Colonic mucosa (tissue), 4 donors: ENCODE results near the gene NGFR. TPM values are rescaled to one million over a fixed set of nuclear protein-coding genes. Genes with fewer than 3 reads are reported as not detected.

Experiments
- DNase-seq: peaks from one replicate; pipeline ENCODE4 v3.0.0-alpha.2; 2020
- H3K27ac ChIP-seq: fragments of 200-600 bp; one replicate; pipeline ENCODE4 v1.8.0; 2021
- H3K27me3 ChIP-seq: fragments of 200-600 bp; one replicate; pipeline ENCODE4 v1.8.0; 2021
- H3K36me3 ChIP-seq: fragments of 200-600 bp; one replicate; pipeline ENCODE4 v1.8.0; 2021
- H3K4me1 ChIP-seq: fragments of 200-600 bp; one replicate; pipeline ENCODE4 v1.8.0; 2021; ENCODE audit warnings: mild to moderate bottlenecking
- H3K4me3 ChIP-seq: fragments of 200-600 bp; one replicate; pipeline ENCODE4 v1.8.0; 2021
- H3K9ac ChIP-seq, 2 donors: one replicate each; pipeline ENCODE4 v1.7.0; 2013; ENCODE audit warnings: control low read depth in 2 of 2, low read depth in 2 of 2, low read length in 2 of 2
- H3K9me3 ChIP-seq: fragments of 200-600 bp; one replicate; pipeline ENCODE4 v1.8.0; 2021
- CTCF ChIP-seq: fragments of 200-600 bp; IDR thresholded peaks from one replicate; pipeline ENCODE4 v1.8.0; 2022; ENCODE audit warnings: antibody characterized with exemption, mild to moderate bottlenecking
- intact Hi-C: fragments of 100-400 bp; cut with DNase I; formaldehyde crosslinking; loops from one replicate; pipeline ENCODE4 v1.14.1; 2022
- total RNA-seq, 2 donors: library from RNA; stranded (reverse); fragmentation: NEBNext Ultra II Directional in 1 of 2; extraction: Animal tissue kit (Norgen Biotek cat#: 25700) in 1 of 2; gene quantifications; one replicate each; pipeline ENCODE4 v1.2.1, GENCODE V29; 2021
- donor health status: healthy.
- donor health status: DM: no; HTN: no; CAD: no.
- donor health status: DM: no; HTN: no; CAD: no.

Gene NGFR
- total RNA-seq, 2 donors from 2014 or later = 0.49 to 2.7 TPM

GRCh38 chr17:49452201-49452600 lies 42.9 kb upstream of the NGFR start:
- Histone ChIP-seq H3K4me3 (no peak overlapping the region), H3K27ac (no peak overlapping the region), H3K36me3 (no peaks in the 10 kb centered on the region), H3K4me1 (no peaks in the 10 kb centered on the region), H3K9ac (no peak overlapping the region), H3K9me3 (no peaks in the 10 kb centered on the region), H3K27me3 (peaks cover 3% of the 10 kb centered on the region)
- intact Hi-C loops = no loop called here
- no peak for DNase-seq
- no peak for TF ChIP-seq CTCF

- Histone ChIP-seq H3K36me3 (no peaks in the 10 kb centered on the region), H3K9me3 (no peaks in the 10 kb centered on the region), H3K4me3 (no peak overlapping the region), H3K4me1 (no peaks in the 10 kb centered on the region), H3K27me3 (peaks cover 3% of the 10 kb centered on the region), H3K9ac (no peak overlapping the region), H3K27ac (no peak overlapping the region)
- no peak for DNase-seq
- TF ChIP-seq CTCF = no peak
- intact Hi-C loops = no loop called here
Observed at GRCh38 chr17:49452661-49453060, 42.4 kb upstream of the NGFR start.

- intact Hi-C loops = no loop called here
- DNase-seq = no peak
- peaks cover 3% of the 10 kb centered on the region for H3K27me3 ChIP-seq
- no peaks in the 10 kb centered on the region for H3K9me3 ChIP-seq
- TF ChIP-seq CTCF = no peak
- no peaks in the 10 kb centered on the region for H3K4me1 ChIP-seq
- H3K9ac ChIP-seq = no peak overlapping the region
- no peak overlapping the region for H3K4me3 ChIP-seq
- no peaks in the 10 kb centered on the region for H3K36me3 ChIP-seq
- no peak overlapping the region for H3K27ac ChIP-seq
Observed at GRCh38 chr17:49454050-49454449, 41.0 kb upstream of the NGFR start.

DNA sequence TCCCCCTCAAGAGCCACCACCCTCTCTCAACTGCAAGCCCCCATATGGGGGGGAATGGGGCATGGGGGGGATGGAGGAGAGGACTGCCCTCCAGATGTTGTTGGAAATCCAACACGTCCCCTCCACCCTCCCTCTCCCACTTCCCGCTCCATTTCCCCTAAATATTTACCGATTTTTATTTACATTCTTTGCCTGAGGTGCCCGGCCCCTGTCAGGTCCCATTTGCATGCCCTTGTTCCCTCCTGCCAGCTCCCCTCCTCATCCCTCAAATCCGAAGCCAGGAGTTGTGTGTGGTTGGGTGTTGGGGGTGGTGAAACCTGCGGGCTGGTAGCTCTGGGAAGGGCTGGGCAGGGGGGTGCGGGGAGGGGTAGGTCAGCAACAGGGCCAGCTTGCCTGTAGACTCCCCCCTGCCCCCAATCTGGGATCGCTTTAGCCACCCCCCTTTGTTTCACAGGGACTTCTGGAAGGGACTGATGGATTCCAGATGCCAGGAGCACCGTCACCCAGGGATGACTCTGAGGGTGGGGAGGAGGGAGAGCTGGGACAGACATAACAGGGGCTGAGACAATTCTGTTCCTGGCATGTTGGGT lies 39.7 kb upstream of the NGFR start:
- no peak overlapping the region for H3K4me3 ChIP-seq
- H3K9ac ChIP-seq = no peak overlapping the region
- no peak for DNase-seq
- intact Hi-C loops = no loop called here
- no peak for TF ChIP-seq CTCF
- H3K9me3 ChIP-seq = no peaks in the 10 kb centered on the region
- H3K27me3 ChIP-seq = peaks cover 3% of the 10 kb centered on the region
- no peaks in the 10 kb centered on the region for H3K36me3 ChIP-seq
- no peaks in the 10 kb centered on the region for H3K4me1 ChIP-seq
- H3K27ac ChIP-seq = no peak overlapping the region

DNA sequence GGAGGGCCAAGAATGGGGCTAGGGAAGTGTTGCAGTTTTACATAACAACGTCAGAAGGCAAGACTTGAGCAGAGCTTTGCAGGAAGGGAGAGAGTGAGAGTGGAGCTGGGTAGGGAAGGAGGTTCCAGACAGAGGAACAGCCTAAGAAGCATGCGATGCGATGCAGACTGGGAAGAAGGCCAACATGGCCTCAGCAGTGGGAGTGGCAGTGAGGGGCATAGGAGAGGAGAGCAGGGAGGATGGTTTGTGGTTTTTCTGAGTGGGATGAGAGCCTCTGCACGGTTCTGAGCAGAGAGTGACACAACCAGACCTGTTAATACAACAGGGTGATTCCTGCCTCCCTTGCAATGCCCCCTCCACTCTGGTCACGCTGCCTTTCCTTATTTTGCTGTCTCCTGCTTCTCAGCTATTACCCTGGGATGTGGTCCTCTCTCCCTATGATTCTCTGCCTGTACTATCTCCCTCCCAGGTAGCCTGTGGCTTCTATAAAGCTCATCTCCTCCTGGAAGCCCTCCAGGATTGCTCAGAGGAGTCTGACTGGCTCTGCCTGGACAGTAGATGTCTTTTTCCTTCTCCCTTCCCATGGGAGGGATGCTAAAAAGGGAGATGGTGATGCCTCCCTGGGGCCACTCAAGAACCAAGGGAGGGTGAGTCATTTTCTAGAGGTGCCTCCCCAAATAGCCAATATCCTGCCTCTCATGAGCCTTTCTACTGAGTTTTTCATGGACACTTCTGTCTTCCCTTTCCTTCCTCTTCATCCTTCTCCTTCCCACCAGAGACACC lies 38.7 kb upstream of the NGFR start:
- no peaks in the 10 kb centered on the region for H3K9me3 ChIP-seq
- DNase-seq = no peak
- no peak overlapping the region for H3K4me3 ChIP-seq
- H3K4me1 ChIP-seq = no peaks in the 10 kb centered on the region
- no peak overlapping the region for H3K27ac ChIP-seq
- no peak for TF ChIP-seq CTCF
- H3K9ac ChIP-seq = no peak overlapping the region
- no peaks in the 10 kb centered on the region for H3K36me3 ChIP-seq
- H3K27me3 ChIP-seq = peaks cover 3% of the 10 kb centered on the region
- intact Hi-C loops = no loop called here
